A549 (cell line): ENCODE measurements around the gene TRIP11. TPM values are rescaled to one million over a fixed set of nuclear protein-coding genes. Genes with fewer than 3 reads are reported as not detected.

Experiments
- ATAC-seq, 2 experiments: fragments of 200-7000 bp in 1 of 2; fragments of >200 bp in 1 of 2; cut with Nextera tagmentation in 1 of 2; cut with Tn5 transposase in 1 of 2; 3 replicates each; pipeline versions ENCODE4 v1.8.0 to v1.9.1; 2018 to 2020; ENCODE audit warnings: mild to moderate bottlenecking in 1 of 2, moderate library complexity in 1 of 2
- CTCF ChIA-PET: fragments of 300-600 bp; sonication (Branson Sonifier 250); formaldehyde crosslinking; extraction: SDS; loops from one replicate; lab custom pipeline; 2021; ENCODE audit warnings: antibody characterized with exemption, inconsistent platforms; lab: Yijun Ruan, JAX
- POLR2A ChIA-PET: fragments of 350-600 bp; formaldehyde crosslinking; extraction: SDS; loops from one replicate; lab custom pipeline; 2021; ENCODE audit warnings: antibody characterized with exemption, inconsistent platforms; lab: Yijun Ruan, JAX
- DNase-seq, 2 experiments: peaks; one replicate each; pipeline versions ENCODE4 v3.0.0 to v3.0.0-alpha.2; 2011 to 2016; ENCODE audit warnings: low read depth in 1 of 2, low spot score in 1 of 2
- FAIRE-seq: peaks from 2 replicates; lab custom pipeline; 2011; peaks lifted over from hg19 to GRCh38; lab: Jason Lieb, UNC
- H3K27ac ChIP-seq, 2 experiments: fragments of >200 bp; sonication (Bioruptor Twin); formaldehyde crosslinking; 3 replicates each; pipeline ENCODE4 v1.5.1; 2016 to 2017
- H3K4me1 ChIP-seq: fragments of >200 bp; sonication (Bioruptor Twin); formaldehyde crosslinking; 3 replicates; pipeline ENCODE4 v1.6.1; 2016
- H3K4me2 ChIP-seq: fragments of >200 bp; sonication (Bioruptor Twin); formaldehyde crosslinking; 3 replicates; pipeline ENCODE4 v1.6.1; 2016
- H3K4me3 ChIP-seq: fragments of >200 bp; sonication (Bioruptor Twin); formaldehyde crosslinking; 3 replicates; pipeline ENCODE4 v1.5.1; 2016
- H3K9me3 ChIP-seq: fragments of >200 bp; sonication (Bioruptor Twin); formaldehyde crosslinking; 3 replicates; pipeline ENCODE4 v1.6.1; 2016
- ATOH8 ChIP-seq: fragments of 250-450 bp; sonication (Bioruptor Pico); IDR thresholded peaks from 2 replicates; pipeline ENCODE4 v1.5.0; 2020; ENCODE audit warnings: low read depth, mild to moderate bottlenecking, moderate library complexity
- CEBPB ChIP-seq, 2 experiments: fragments of >200 bp in 1 of 2; sonication (Bioruptor Twin) in 1 of 2; formaldehyde crosslinking in 1 of 2; IDR thresholded peaks; 2 replicates each; pipeline ENCODE4 v1.6.1; 2012 to 2016
- CHD2 ChIP-seq: fragments of 150-350 bp; IDR thresholded peaks from 2 replicates; pipeline ENCODE4 v1.6.1; 2014; ENCODE audit warnings: low read length; ENCODE audit not compliant: partially characterized antibody
- CTCF ChIP-seq: fragments of >200 bp; sonication (Bioruptor Twin); formaldehyde crosslinking; IDR thresholded peaks from 3 replicates; pipeline ENCODE4 v1.5.1; 2016
- E2F6 ChIP-seq: IDR thresholded peaks from 2 replicates; pipeline ENCODE4 v1.6.1; 2012; ENCODE audit warnings: low read depth, borderline replicate concordance
- EHMT2 ChIP-seq: fragments of 200-600 bp; sonication (generic); IDR thresholded peaks from 2 replicates; pipeline ENCODE4 v1.6.1; 2016; ENCODE audit warnings: antibody characterized with exemption, low read depth, mild to moderate bottlenecking, moderate library complexity
- ELK1 ChIP-seq: fragments of 150-350 bp; IDR thresholded peaks from 2 replicates; pipeline ENCODE4 v1.6.1; 2014; ENCODE audit warnings: low read depth, mild to moderate bottlenecking, low read length
- FOSB ChIP-seq: fragments of 250-450 bp; sonication (Bioruptor Pico); IDR thresholded peaks from 2 replicates; pipeline ENCODE4 v1.5.0; 2020; ENCODE audit warnings: mild to moderate bottlenecking, moderate library complexity
- FOSL2 ChIP-seq, 2 experiments: fragments of 450-650 bp in 1 of 2; fragments of >200 bp in 1 of 2; sonication (Bioruptor Twin) in 1 of 2; formaldehyde crosslinking; IDR thresholded peaks; 2 replicates each; pipeline versions ENCODE4 v1.5.0 to v1.6.1; 2016 to 2020; ENCODE audit warnings: mild to moderate bottlenecking in 1 of 2, moderate library complexity in 1 of 2
- FOXS1 ChIP-seq: fragments of 250-450 bp; sonication (Bioruptor Pico); IDR thresholded peaks from 2 replicates; pipeline ENCODE4 v1.5.0; 2020; ENCODE audit warnings: mild to moderate bottlenecking, moderate library complexity
- HES2 ChIP-seq: fragments of >200 bp; sonication (Bioruptor Twin); formaldehyde crosslinking; IDR thresholded peaks from 2 replicates; pipeline ENCODE4 v1.6.1; 2016
- HOXB5 ChIP-seq: fragments of 250-450 bp; sonication (Bioruptor Pico); IDR thresholded peaks from 2 replicates; pipeline ENCODE4 v1.5.0; 2020; ENCODE audit warnings: mild to moderate bottlenecking, moderate library complexity
- MAFK ChIP-seq: fragments of 450-650 bp; IDR thresholded peaks from 2 replicates; pipeline ENCODE4 v1.6.1; 2014; ENCODE audit not compliant: partially characterized antibody
- MYC ChIP-seq: IDR thresholded peaks from 2 replicates; pipeline ENCODE4 v1.6.1; 2012; ENCODE audit warnings: mild to moderate bottlenecking, inconsistent platforms, low read length, improper control_type of control experiment, borderline replicate concordance
- NPAS2 ChIP-seq: fragments of 250-450 bp; sonication (Bioruptor Pico); IDR thresholded peaks from 2 replicates; pipeline ENCODE4 v1.8.0; 2022; ENCODE audit warnings: mild to moderate bottlenecking, moderate library complexity, borderline replicate concordance
- PHF8 ChIP-seq: fragments of 200-600 bp; sonication (generic); IDR thresholded peaks from 2 replicates; pipeline ENCODE4 v1.6.1; 2016; ENCODE audit warnings: low read depth, mild to moderate bottlenecking, antibody characterized with exemption, moderate library complexity, borderline replicate concordance
- RARB ChIP-seq: fragments of 250-450 bp; sonication (Bioruptor Pico); IDR thresholded peaks from 2 replicates; pipeline ENCODE4 v1.8.0; 2021; ENCODE audit warnings: mild to moderate bottlenecking, moderate library complexity
- SMC3 ChIP-seq: fragments of >200 bp; sonication (Bioruptor Twin); formaldehyde crosslinking; IDR thresholded peaks from 3 replicates; pipeline ENCODE4 v1.6.1; 2018; ENCODE audit warnings: inconsistent platforms
- ZC3H11A ChIP-seq: fragments of 450-650 bp; IDR thresholded peaks from 2 replicates; pipeline ENCODE4 v1.6.1; 2014; ENCODE audit warnings: antibody characterized with exemption, mild to moderate bottlenecking
- ZNF302 ChIP-seq: fragments of 250-450 bp; sonication (Bioruptor Pico); IDR thresholded peaks from 2 replicates; pipeline ENCODE4 v1.9.0; 2021; ENCODE audit warnings: inconsistent platforms, mild to moderate bottlenecking, moderate library complexity
- WGBS: methylation state at CpG from one replicate; pipeline ENCODE4 v1.1.6; 2017; ENCODE audit errors: missing lambda C conversion rate; 5-methylcytosine and 5-hydroxymethylcytosine counted together
- polyA plus RNA-seq, 4 experiments: library from polyadenylated mRNA; depleted of rRNA in 3 of 4; stranded (reverse); fragments of >200 nt; fragmentation: RNase III in 1 of 4; extraction: RNeasy Plus Mini Kit Qiagen cat#74134 plus additional on column Dnase treatment in 1 of 4; gene quantifications; 2 replicates in 3 of 4; 3 replicates in 1 of 4; pipeline ENCODE4 v1.2.3, GENCODE V29; 2011 to 2017

Gene TRIP11
- polyA plus RNA-seq, 2 of the 4 experiments (the other 2 are of a cell fraction): 7.9 to 26.8 TPM

- no peaks in the 10 kb centered on the region for H3K9me3 ChIP-seq
- POLR2A ChIA-PET: interaction anchor here (0.6 kb wide), 1 partner anchor 438 kb away, joined by 3 read pairs; no protein-coding TSS in a partner anchor
- H3K27ac ChIP-seq: peak overlapping the region; percentile 67 to 84; a peak in 5 of 6 replicates
- ATAC-seq (peak; percentile 25 to 47; a peak in 3 of 6 replicates), FAIRE-seq (no peak), DNase-seq (no peak)
- peak overlapping the region; percentile 90 for H3K4me2 ChIP-seq
- H3K4me1 ChIP-seq: peaks cover 3% of the 10 kb centered on the region; the same call in 1 of the 3 replicates
- 73% methylated on average over 38 of the region's 38 CpGs for WGBS
- peak overlapping the region; percentile 59 for H3K4me3 ChIP-seq
- CTCF ChIA-PET: interaction anchor here (1.8 kb wide), 1 partner anchor 50 kb away, joined by 4 read pairs; no protein-coding TSS in a partner anchor
- TF ChIP-seq CEBPB (IDR thresholded peaks at IDR 0.05) (no peak), EHMT2 (no peak), E2F6 (no peak), CTCF (no peak), HES2 (no peak), HOXB5 (CRISPR knock-in tag) (no peak)
Observed at GRCh38 chr14:91946622-91947474, 93.0 kb downstream of the TRIP11 start.

GRCh38 chr14:91945751-91946621 is 93.9 kb downstream of the TRIP11 start:
- FAIRE-seq (no peak), DNase-seq (no peak), ATAC-seq (no peak; a peak in 1 of 6 replicates)
- WGBS: 80% methylated on average over 10 of the region's 10 CpGs
- H3K4me1 ChIP-seq: peaks cover 3% of the 10 kb centered on the region; the same call in 1 of the 3 replicates
- CTCF ChIA-PET: interaction anchor here (1.8 kb wide), 1 partner anchor 51 kb away, joined by 4 read pairs; no protein-coding TSS in a partner anchor
- H3K4me3 ChIP-seq: no peak overlapping the region
- POLR2A ChIA-PET: no interaction called here
- H3K27ac ChIP-seq: no peak overlapping the region
- H3K4me2 ChIP-seq: no peak overlapping the region
- no peaks in the 10 kb centered on the region for H3K9me3 ChIP-seq
- TF ChIP-seq ATOH8 (CRISPR knock-in tag): no peak
- TF ChIP-seq FOXS1 (CRISPR knock-in tag): no peak
- TF ChIP-seq HES2: no peak
- TF ChIP-seq HOXB5 (CRISPR knock-in tag): no peak

GRCh38 chr14:91942946-91943345 is 96.9 kb downstream of the TRIP11 start:
- no peaks in the 10 kb centered on the region for H3K9me3 ChIP-seq
- peaks cover 3% of the 10 kb centered on the region; the same call in 1 of the 3 replicates for H3K4me1 ChIP-seq
- 92% methylated on average over 9 of the region's 9 CpGs for WGBS
- no peak for ATAC-seq
- H3K4me3 ChIP-seq: no peak overlapping the region
- FAIRE-seq: no peak
- H3K4me2 ChIP-seq: no peak overlapping the region
- no peak for DNase-seq
- TF ChIP-seq SMC3: no peak
- no peak for TF ChIP-seq PHF8
- no peak for TF ChIP-seq MYC
- no peak for TF ChIP-seq FOSB (CRISPR knock-in tag)
- no peak for TF ChIP-seq EHMT2
- TF ChIP-seq ZNF302 (CRISPR knock-in tag): no peak
- no peak for TF ChIP-seq RARB (CRISPR knock-in tag)
- no peak for TF ChIP-seq FOSL2 (IDR thresholded peaks at IDR 0.05)
- TF ChIP-seq FOSL2 (CRISPR knock-in tag; IDR thresholded peaks at IDR 0.05): no peak
- no peak for TF ChIP-seq CHD2
- no peak for TF ChIP-seq ELK1
- TF ChIP-seq ZC3H11A: no peak
- TF ChIP-seq NPAS2 (CRISPR knock-in tag): no peak
- no peak for TF ChIP-seq MAFK
- POLR2A ChIA-PET: no interaction called here
- CTCF ChIA-PET: interaction anchor here (0.7 kb wide), 1 partner anchor 12 kb away, joined by 3 read pairs; no protein-coding TSS in a partner anchor
- H3K27ac ChIP-seq: no peak overlapping the region
